Ishikawa (cell line): Measurements from ENCODE around the gene INHBB.

Experiments
- CEBPB ChIP-seq: IDR thresholded peaks from 2 replicates; pipeline ENCODE4 v1.6.1; 2012
- CREB1 ChIP-seq: IDR thresholded peaks from 2 replicates; pipeline ENCODE4 v1.6.1; 2012; ENCODE audit warnings: low read depth
- EGR1 ChIP-seq: IDR thresholded peaks from 2 replicates; pipeline ENCODE4 v1.6.1; 2012
- EP300 ChIP-seq: IDR thresholded peaks from 2 replicates; pipeline ENCODE4 v1.6.1; 2012; ENCODE audit warnings: borderline replicate concordance
- FOXM1 ChIP-seq: IDR thresholded peaks from 2 replicates; pipeline ENCODE4 v1.6.1; 2012; ENCODE audit warnings: low read depth, borderline replicate concordance
- NFIC ChIP-seq: IDR thresholded peaks from 2 replicates; pipeline ENCODE4 v1.6.1; 2012
- RAD21 ChIP-seq: IDR thresholded peaks from 2 replicates; pipeline ENCODE4 v1.6.1; 2012; ENCODE audit warnings: low read depth
- REST ChIP-seq: IDR thresholded peaks from 2 replicates; pipeline ENCODE4 v1.6.1; 2012; ENCODE audit warnings: low read depth, mild to moderate bottlenecking
- TAF1 ChIP-seq: IDR thresholded peaks from 2 replicates; pipeline ENCODE4 v1.6.1; 2012; ENCODE audit warnings: low read depth, mild to moderate bottlenecking
- TCF12 ChIP-seq: IDR thresholded peaks from 2 replicates; pipeline ENCODE4 v1.6.1; 2012; ENCODE audit warnings: low read depth
- TEAD4 ChIP-seq: IDR thresholded peaks from 2 replicates; pipeline ENCODE4 v1.6.1; 2012
- USF1 ChIP-seq: IDR thresholded peaks from 2 replicates; pipeline ENCODE4 v1.6.1; 2012
- YY1 ChIP-seq: IDR thresholded peaks from 2 replicates; pipeline ENCODE4 v1.6.1; 2012; ENCODE audit warnings: low read depth
- ZBTB7A ChIP-seq: IDR thresholded peaks from 2 replicates; pipeline ENCODE4 v1.6.1; 2012; ENCODE audit warnings: low read depth
- TF ChIP-seq, protein P1 (sequence below): IDR thresholded peaks from 2 replicates; pipeline ENCODE4 v1.6.1; 2012

Gene INHBB

DNA sequence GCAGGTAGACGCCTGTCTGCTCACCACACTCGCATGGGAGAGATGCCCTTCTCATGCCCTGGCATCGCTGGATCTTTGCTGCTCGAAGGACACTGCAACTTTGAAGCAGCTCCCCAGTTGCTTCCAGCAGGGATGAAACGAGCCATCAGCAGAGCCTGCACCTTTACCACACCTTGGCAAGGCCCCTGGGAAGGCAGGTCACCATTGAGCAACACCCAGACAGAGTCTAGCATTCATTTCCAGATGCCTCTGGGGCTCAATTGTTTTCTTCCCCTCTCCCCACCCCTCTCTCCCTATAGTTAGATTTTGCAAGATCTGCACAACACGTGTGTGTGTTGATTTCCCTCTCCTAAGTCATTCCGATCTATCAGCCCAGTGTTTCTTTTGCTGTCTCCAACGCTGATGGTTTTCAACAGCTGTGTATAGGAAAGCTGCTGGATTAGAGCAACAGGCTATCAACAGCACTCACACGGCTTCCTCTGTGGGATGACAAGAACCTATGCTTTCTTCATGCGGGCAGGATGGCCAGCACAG lies 25.6 kb upstream of the INHBB start:
- no peak for TF ChIP-seq USF1
- TF ChIP-seq YY1: no peak
- TF ChIP-seq ZBTB7A: no peak

- TF ChIP-seq TAF1 (no peak), REST (no peak)
These were observed 24.1 kb upstream of the INHBB start for GRCh38 chr2:120321721-120322284.

- TF ChIP-seq NFIC (no peak), EP300 (no peak), CEBPB (no peak)
- TF ChIP-seq, protein P1, sequence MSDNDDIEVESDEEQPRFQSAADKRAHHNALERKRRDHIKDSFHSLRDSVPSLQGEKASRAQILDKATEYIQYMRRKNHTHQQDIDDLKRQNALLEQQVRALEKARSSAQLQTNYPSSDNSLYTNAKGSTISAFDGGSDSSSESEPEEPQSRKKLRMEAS: no peak
These were observed 23.6 kb upstream of the INHBB start for GRCh38 chr2:120322329-120322728.

DNA sequence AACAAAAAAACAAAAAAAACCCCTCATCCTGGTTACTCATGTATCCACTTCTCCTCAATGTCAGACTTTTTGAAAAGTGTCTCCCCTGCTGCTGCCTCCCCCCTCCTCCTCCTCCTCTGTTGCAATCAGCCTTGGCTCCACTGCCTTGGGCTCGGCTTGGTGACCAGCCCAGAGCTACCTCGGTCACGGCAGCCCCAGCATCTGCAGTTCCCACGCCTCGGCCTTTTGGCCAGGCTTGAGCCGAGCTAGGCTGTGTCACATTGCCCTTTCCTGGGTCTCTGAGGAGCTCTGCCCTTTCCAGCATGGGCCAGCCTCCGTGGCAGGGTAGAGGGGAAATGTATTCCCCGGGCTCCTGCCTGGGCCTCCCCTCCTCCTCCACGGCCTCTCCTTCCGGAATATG lies 22.7 kb upstream of the INHBB start:
- no peak for TF ChIP-seq YY1
- peak; percentile 29; the same call in 1 of the 2 replicates for TF ChIP-seq CEBPB

DNA sequence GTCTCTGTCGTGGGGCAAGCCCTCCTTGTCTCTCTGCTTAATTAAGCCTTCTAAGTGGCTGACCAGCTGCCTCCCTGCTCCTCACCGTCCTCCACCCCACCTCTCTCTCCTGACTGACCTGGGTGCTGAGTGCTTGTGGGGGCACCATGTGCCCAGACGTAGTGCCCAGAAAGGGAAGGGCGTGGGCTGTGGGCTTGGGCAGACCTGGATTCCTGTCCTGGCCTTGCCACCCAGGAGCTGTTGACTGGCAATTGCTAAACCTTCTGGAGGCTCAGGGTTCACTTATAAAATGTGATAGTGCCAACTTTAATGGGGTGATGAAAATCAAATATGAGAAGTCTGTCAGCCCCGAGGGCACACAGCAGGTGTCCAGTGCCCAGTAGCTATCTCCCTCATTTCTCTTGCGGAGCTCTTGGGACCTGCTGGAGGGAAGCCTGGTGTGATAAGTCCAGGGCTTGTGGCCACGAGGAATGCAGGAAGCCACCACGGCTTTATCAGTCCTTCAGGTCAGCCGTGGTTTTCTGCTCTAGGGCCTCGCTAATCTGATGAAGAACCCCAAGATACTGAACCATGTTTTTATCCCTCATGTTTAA lies 22.0 kb upstream of the INHBB start:
- TF ChIP-seq EP300: no peak
- TF ChIP-seq TCF12: no peak
- TF ChIP-seq ZBTB7A: no peak
- TF ChIP-seq TAF1: no peak
- TF ChIP-seq TEAD4: no peak
- TF ChIP-seq CEBPB: no peak
- no peak for TF ChIP-seq NFIC
- TF ChIP-seq USF1: no peak
- TF ChIP-seq RAD21: no peak
- TF ChIP-seq YY1: no peak
- no peak for TF ChIP-seq CREB1
- no peak for TF ChIP-seq FOXM1
- no peak for TF ChIP-seq EGR1
- TF ChIP-seq, protein P1: no peak
- TF ChIP-seq REST: no peak

DNA sequence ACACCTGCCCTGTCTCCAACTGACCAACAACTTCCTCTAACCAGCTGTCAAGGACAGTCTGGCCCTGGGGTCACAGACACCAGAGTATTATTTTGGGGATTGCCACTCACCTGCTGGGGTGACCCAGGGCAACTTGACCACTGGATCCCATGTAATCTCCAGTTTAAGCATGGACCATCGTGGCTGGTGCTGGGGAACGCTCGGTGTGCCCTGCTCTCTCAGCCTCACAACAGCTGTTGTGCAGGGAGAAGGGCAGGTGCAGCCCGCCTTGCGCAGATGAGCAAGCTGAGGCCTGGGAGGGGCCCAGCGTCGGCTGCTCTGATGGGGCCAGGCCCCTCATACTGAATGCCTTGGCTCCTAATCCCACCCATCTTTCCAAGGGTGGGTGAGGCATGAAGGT lies 21.0 kb upstream of the INHBB start:
- TF ChIP-seq CEBPB (no peak), NFIC (no peak), ZBTB7A (no peak), FOXM1 (no peak), YY1 (no peak), CREB1 (no peak), USF1 (no peak), EP300 (no peak), TEAD4 (no peak), TAF1 (no peak), TCF12 (no peak), RAD21 (no peak), EGR1 (no peak), REST (no peak)
- TF ChIP-seq, protein P1: no peak
